ENCODE results near the gene DNAH8.

The DNAH8 gene

GRCh38 chr6:39037082-39037508 is 322.0 kb downstream of the DNAH8 start:
- TF ChIP-seq CTCF (IDR thresholded peaks at IDR 0.05), result no peak
- Histone ChIP-seq H3K36me3 (no peaks in the 10 kb centered on the region), H3K27me3 (peaks cover 80% of the 10 kb centered on the region)

GRCh38 chr6:39037707-39038106 is 322.6 kb downstream of the DNAH8 start:
- peaks cover 77% of the 10 kb centered on the region for H3K27me3 ChIP-seq
- H3K27ac ChIP-seq, result no peak overlapping the region
- no peak for TF ChIP-seq CTCF (IDR thresholded peaks at IDR 0.05)
- H3K4me3 ChIP-seq (ENCODE audit: low read depth in 1 of 2, low read length in 1 of 2), result no peak overlapping the region
- no peaks in the 10 kb centered on the region for H3K4me1 ChIP-seq (ENCODE audit: control insufficient read depth in 1 of 2, insufficient read depth in 1 of 2, low read depth in 1 of 2, low read length in 1 of 2)
- H3K9me3 ChIP-seq, result no peaks in the 10 kb centered on the region
- H3K36me3 ChIP-seq, result no peaks in the 10 kb centered on the region

More at GRCh38 chr6:39037082-39037508, 322.0 kb downstream of the DNAH8 start:
- no peak overlapping the region for H3K27ac ChIP-seq
- H3K9me3 ChIP-seq, result no peaks in the 10 kb centered on the region
- H3K4me3 ChIP-seq (ENCODE audit: low read depth in 1 of 2, low read length in 1 of 2), result no peak overlapping the region
- H3K4me1 ChIP-seq (ENCODE audit: control insufficient read depth in 1 of 2, insufficient read depth in 1 of 2, low read depth in 1 of 2, low read length in 1 of 2), result no peaks in the 10 kb centered on the region

GRCh38 chr6:39040080-39040673 is 325.1 kb downstream of the DNAH8 start:
- TF ChIP-seq CTCF (IDR thresholded peaks at IDR 0.05), result no peak
- peaks cover 64% of the 10 kb centered on the region for H3K27me3 ChIP-seq
- H3K4me3 ChIP-seq (ENCODE audit: low read depth in 1 of 2, low read length in 1 of 2), result no peak overlapping the region
- no peaks in the 10 kb centered on the region for H3K4me1 ChIP-seq (ENCODE audit: control insufficient read depth in 1 of 2, insufficient read depth in 1 of 2, low read depth in 1 of 2, low read length in 1 of 2)
- H3K36me3 ChIP-seq, result no peaks in the 10 kb centered on the region
- H3K27ac ChIP-seq, result no peak overlapping the region
- H3K9me3 ChIP-seq, result no peaks in the 10 kb centered on the region

GRCh38 chr6:39041072-39041471 is 326.0 kb downstream of the DNAH8 start:
- Histone ChIP-seq H3K4me1 (ENCODE audit: control insufficient read depth in 1 of 2, insufficient read depth in 1 of 2, low read depth in 1 of 2, low read length in 1 of 2) (no peaks in the 10 kb centered on the region), H3K4me3 (ENCODE audit: low read depth in 1 of 2, low read length in 1 of 2) (no peak overlapping the region), H3K36me3 (no peaks in the 10 kb centered on the region), H3K27ac (no peak overlapping the region), H3K9me3 (no peaks in the 10 kb centered on the region), H3K27me3 (peaks cover 58% of the 10 kb centered on the region)
- no peak for TF ChIP-seq CTCF (IDR thresholded peaks at IDR 0.05)

- H3K4me1 ChIP-seq (ENCODE audit: control insufficient read depth in 1 of 2, insufficient read depth in 1 of 2, low read depth in 1 of 2, low read length in 1 of 2), result no peaks in the 10 kb centered on the region
- no peak overlapping the region for H3K4me3 ChIP-seq (ENCODE audit: low read depth in 1 of 2, low read length in 1 of 2)
- no peaks in the 10 kb centered on the region for H3K9me3 ChIP-seq
- TF ChIP-seq CTCF (IDR thresholded peaks at IDR 0.05), result no peak
- H3K27me3 ChIP-seq, result peaks cover 65% of the 10 kb centered on the region
- H3K27ac ChIP-seq, result no peak overlapping the region
- H3K36me3 ChIP-seq, result no peaks in the 10 kb centered on the region
These were observed 328.7 kb downstream of the DNAH8 start for GRCh38 chr6:39043776-39044175.
